ENCODE data around the gene ASB6. TPM values are rescaled to one million over a fixed set of nuclear protein-coding genes. Genes with fewer than 3 reads are reported as not detected.

ASB6 gene
- total and polyA plus RNA-seq, 2 experiments from 2014 or later: 22.9 to 24.1 TPM

GRCh38 chr9:129686736-129687135 lies 44.8 kb upstream of the ASB6 start:
- in situ Hi-C loops (cut with MboI): no loop called here

DNA sequence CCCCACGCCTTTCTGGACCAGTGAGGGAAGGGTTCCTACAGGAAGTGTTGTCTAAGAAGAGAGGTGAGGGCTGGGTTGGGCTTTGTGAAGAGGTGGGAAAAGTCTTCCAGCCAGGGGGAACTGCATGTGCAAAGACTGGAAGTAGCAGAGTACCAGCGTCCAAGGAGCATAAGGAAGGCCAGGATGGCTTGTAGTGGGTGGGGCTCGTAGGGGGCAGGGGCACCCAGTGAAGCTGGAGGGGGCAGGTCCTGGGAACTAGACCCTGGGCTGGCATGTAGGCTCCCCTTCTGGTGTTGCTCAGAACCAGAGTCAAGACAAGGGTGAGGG lies 43.9 kb upstream of the ASB6 start:
- 36 to 57% methylated on average over 3 of the region's 3 CpGs for WGBS, 2 experiments (ENCODE audit: low coverage in 1 of 2, low lambda C conversion rate in 2 of 2, missing lambda C conversion rate in 2 of 2)
- Histone ChIP-seq H4K20me1 (ENCODE audit: insufficient read depth) (no peaks in the 10 kb centered on the region), H3K9ac (peak overlapping the region; percentile 46; the same call in 1 of the 2 replicates), H3K27ac (peak overlapping the region; percentile 68), H3F3A (ENCODE audit: insufficient read depth) (peaks cover 15% of the 10 kb centered on the region), H3K4me2 (ENCODE audit: unreplicated experiment) (no peak overlapping the region), H3K9me3 (ENCODE audit: low read depth) (no peaks in the 10 kb centered on the region), H3K79me2 (ENCODE audit: insufficient read depth) (peaks cover 100% of the 10 kb centered on the region), H3K27me3 (replicated peaks; ENCODE audit: insufficient read depth) (no peaks in the 10 kb centered on the region), H3K9me2 (ENCODE audit: insufficient read depth) (no peaks in the 10 kb centered on the region), H3K4me1 (ENCODE audit: insufficient read depth) (peaks cover 17% of the 10 kb centered on the region), H3K36me3 (ENCODE audit: low read depth) (peaks cover 5% of the 10 kb centered on the region; the same call in 1 of the 2 replicates), H2AFZ (no peak overlapping the region), H3K4me3 (no peak overlapping the region)
- TF ChIP-seq EZH2 (IDR thresholded peaks at IDR 0.05; ENCODE audit: insufficient read depth, poor library complexity, severe bottlenecking): no peak
- TF ChIP-seq EZH2phosphoT487 (IDR thresholded peaks at IDR 0.05; ENCODE audit: insufficient read depth, low read depth): no peak
- DNase-seq: no peak
- in situ Hi-C loops (cut with MboI): no loop called here

More at GRCh38 chr9:129686736-129687135, 44.8 kb upstream of the ASB6 start:
- Histone ChIP-seq H3K9me3 (ENCODE audit: low read depth) (no peaks in the 10 kb centered on the region), H3K4me3 (no peak overlapping the region), H3K27me3 (replicated peaks; ENCODE audit: insufficient read depth) (no peaks in the 10 kb centered on the region), H2AFZ (no peak overlapping the region), H3K36me3 (ENCODE audit: low read depth) (peaks cover 5% of the 10 kb centered on the region; the same call in 1 of the 2 replicates), H4K20me1 (ENCODE audit: insufficient read depth) (no peaks in the 10 kb centered on the region), H3K79me2 (ENCODE audit: insufficient read depth) (peaks cover 100% of the 10 kb centered on the region), H3K4me1 (ENCODE audit: insufficient read depth) (peaks cover 17% of the 10 kb centered on the region), H3K9me2 (ENCODE audit: insufficient read depth) (no peaks in the 10 kb centered on the region), H3K27ac (no peak overlapping the region), H3K4me2 (ENCODE audit: unreplicated experiment) (no peak overlapping the region), H3K9ac (0 out of 2 replicates have a peak overlapping the region, but pooled peaks have one; percentile 46), H3F3A (ENCODE audit: insufficient read depth) (peaks cover 15% of the 10 kb centered on the region)
- WGBS, 2 experiments (ENCODE audit: low coverage in 1 of 2, low lambda C conversion rate in 2 of 2, missing lambda C conversion rate in 2 of 2): 78% methylated on average over 6 to 9 of the region's 9 CpGs
- DNase-seq: no peak
- TF ChIP-seq EZH2phosphoT487 (IDR thresholded peaks at IDR 0.05; ENCODE audit: insufficient read depth, low read depth) (no peak), EZH2 (IDR thresholded peaks at IDR 0.05; ENCODE audit: insufficient read depth, poor library complexity, severe bottlenecking) (no peak)

DNA sequence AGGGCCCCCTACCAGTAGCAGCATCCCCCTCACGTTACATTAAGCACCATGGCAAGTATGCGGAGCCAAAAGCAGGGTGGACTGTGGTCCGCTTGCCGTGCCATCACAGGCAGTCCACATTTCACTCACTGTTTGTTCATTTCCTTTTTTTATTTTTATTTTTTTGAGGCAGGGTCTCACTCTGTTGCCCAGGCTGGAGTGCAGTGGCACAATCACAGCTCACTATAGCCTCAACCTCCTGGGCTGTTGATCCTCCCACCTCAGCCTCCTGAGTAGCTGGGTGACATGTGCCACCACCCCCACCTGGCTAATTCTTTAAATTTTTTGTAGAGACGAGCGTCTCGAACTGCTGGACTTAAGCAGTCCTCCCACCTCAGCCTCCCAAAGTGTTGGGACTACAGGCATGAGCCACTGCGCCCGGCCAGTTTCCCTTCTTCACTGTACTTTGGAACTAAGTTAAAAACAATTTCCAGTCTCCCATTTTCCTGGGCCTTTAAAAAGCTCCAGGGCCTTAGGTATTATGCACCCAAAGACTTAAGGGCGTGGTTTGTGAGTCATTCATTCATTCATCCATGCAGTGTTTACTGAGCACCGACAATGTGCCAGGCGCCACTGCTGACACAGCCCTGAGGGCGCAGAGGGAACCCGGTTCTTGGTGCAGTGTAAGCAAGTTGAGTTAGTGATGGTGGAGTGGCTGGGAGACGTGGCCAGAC lies 43.4 kb upstream of the ASB6 start:
- Histone ChIP-seq H3K4me2 (ENCODE audit: unreplicated experiment) (no peak overlapping the region), H3K9me3 (ENCODE audit: low read depth) (no peaks in the 10 kb centered on the region), H3K9ac (peak overlapping the region; percentile 46; the same call in 1 of the 2 replicates), H3K79me2 (ENCODE audit: insufficient read depth) (peaks cover 100% of the 10 kb centered on the region), H3F3A (ENCODE audit: insufficient read depth) (peaks cover 15% of the 10 kb centered on the region), H3K27me3 (replicated peaks; ENCODE audit: insufficient read depth) (no peaks in the 10 kb centered on the region), H3K4me1 (ENCODE audit: insufficient read depth) (peaks cover 17% of the 10 kb centered on the region), H3K36me3 (ENCODE audit: low read depth) (peaks cover 5% of the 10 kb centered on the region; the same call in 1 of the 2 replicates), H3K27ac (peak overlapping the region; percentile 68), H3K9me2 (ENCODE audit: insufficient read depth) (no peaks in the 10 kb centered on the region), H4K20me1 (ENCODE audit: insufficient read depth) (no peaks in the 10 kb centered on the region), H2AFZ (no peak overlapping the region), H3K4me3 (no peak overlapping the region)
- TF ChIP-seq EZH2phosphoT487 (IDR thresholded peaks at IDR 0.05; ENCODE audit: insufficient read depth, low read depth): no peak
- no peak for TF ChIP-seq EZH2 (IDR thresholded peaks at IDR 0.05; ENCODE audit: insufficient read depth, poor library complexity, severe bottlenecking)
- peak; percentile 91 for DNase-seq
- WGBS, 2 experiments (ENCODE audit: low coverage in 1 of 2, low lambda C conversion rate in 2 of 2, missing lambda C conversion rate in 2 of 2): 53 to 54% methylated on average over 15 of the region's 15 CpGs
- in situ Hi-C loops (cut with MboI): no loop called here

DNA sequence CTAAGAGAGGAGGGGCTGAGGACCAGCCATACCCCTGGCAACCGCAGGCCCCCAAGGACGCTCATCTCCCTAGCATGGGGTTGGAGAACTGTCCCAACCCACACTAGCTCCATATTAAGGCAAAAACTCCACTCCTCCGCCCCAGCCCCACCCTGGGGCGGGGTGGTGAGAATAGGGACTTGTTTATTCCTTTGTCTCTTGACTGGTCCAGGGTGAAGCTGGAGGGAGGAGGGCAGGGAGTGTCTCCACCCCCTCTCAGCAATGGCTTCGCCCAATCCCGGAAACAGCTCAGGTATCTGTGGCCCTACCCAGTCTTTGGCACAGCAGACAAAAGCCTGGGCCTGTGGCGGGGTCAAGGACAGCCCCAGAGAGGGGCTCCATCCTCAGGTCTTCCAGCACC lies 40.4 kb upstream of the ASB6 start:
- Histone ChIP-seq H4K20me1 (ENCODE audit: insufficient read depth) (no peaks in the 10 kb centered on the region), H2AFZ (no peak overlapping the region), H3K9me3 (ENCODE audit: low read depth) (no peaks in the 10 kb centered on the region), H3K4me1 (ENCODE audit: insufficient read depth) (peaks cover 20% of the 10 kb centered on the region), H3K79me2 (ENCODE audit: insufficient read depth) (peaks cover 98% of the 10 kb centered on the region), H3K27me3 (replicated peaks; ENCODE audit: insufficient read depth) (no peaks in the 10 kb centered on the region), H3K4me2 (ENCODE audit: unreplicated experiment) (no peak overlapping the region), H3K9me2 (ENCODE audit: insufficient read depth) (no peaks in the 10 kb centered on the region), H3K27ac (peak overlapping the region; percentile 7; the same call in 1 of the 2 replicates), H3K4me3 (no peak overlapping the region), H3F3A (ENCODE audit: insufficient read depth) (peaks cover 12% of the 10 kb centered on the region), H3K9ac (0 out of 2 replicates have a peak overlapping the region, but pooled peaks have one; percentile 22), H3K36me3 (ENCODE audit: low read depth) (peaks cover 5% of the 10 kb centered on the region; the same call in 1 of the 2 replicates)
- in situ Hi-C loops (cut with MboI): no loop called here
- DNase-seq: no peak
- TF ChIP-seq EZH2phosphoT487 (IDR thresholded peaks at IDR 0.05; ENCODE audit: insufficient read depth, low read depth) (no peak), EZH2 (IDR thresholded peaks at IDR 0.05; ENCODE audit: insufficient read depth, poor library complexity, severe bottlenecking) (no peak)
- 55 to 57% methylated on average over 7 of the region's 7 CpGs for WGBS, 2 experiments (ENCODE audit: low coverage in 1 of 2, low lambda C conversion rate in 2 of 2, missing lambda C conversion rate in 2 of 2)
